GM18868 (cell line): Measurements from ENCODE around the gene MINDY2.
"Not testable (repeated sequence)": the region's sequence is repeated elsewhere in the genome, so short reads cannot be mapped to it uniquely, and the experiment has no call there.

Source experiments
- ATAC-seq: cut with Tn5 transposase; IDR thresholded peaks from one replicate; pipeline ENCODE4 v1.9.1; 2021; ENCODE audit warnings: mild to moderate bottlenecking, moderate library complexity; ENCODE audit not compliant: unreplicated experiment

MINDY2 gene

GRCh38 chr15:58797505-58797904 lies 26.4 kb downstream of the MINDY2 start:
- no peak for ATAC-seq

GRCh38 chr15:58805095-58805494 lies 34.0 kb downstream of the MINDY2 start:
- no peak for ATAC-seq

- not testable (repeated sequence) for ATAC-seq
Observed at GRCh38 chr15:58823267-58823666, 52.2 kb downstream of the MINDY2 start.

- no peak for ATAC-seq
Observed at GRCh38 chr15:58830556-58830955, 59.5 kb downstream of the MINDY2 start.

- not testable (repeated sequence) for ATAC-seq
Observed at GRCh38 chr15:58833681-58834426, 62.8 kb downstream of the MINDY2 start.

- ATAC-seq = no peak
Observed at GRCh38 chr15:58839485-58839884, 68.4 kb downstream of the MINDY2 start.

- no peak for ATAC-seq
Observed at GRCh38 chr15:58840048-58840447, 68.9 kb downstream of the MINDY2 start.

GRCh38 chr15:58842713-58843396 lies 71.8 kb downstream of the MINDY2 start:
- peak; percentile 78 for ATAC-seq

- ATAC-seq = not testable (repeated sequence)
Observed at GRCh38 chr15:58851205-58851604, 80.1 kb downstream of the MINDY2 start.

- no peak for ATAC-seq
Observed at GRCh38 chr15:58852347-58852746, 81.2 kb downstream of the MINDY2 start.

GRCh38 chr15:58854593-58854992 lies 83.5 kb downstream of the MINDY2 start:
- ATAC-seq = no peak

GRCh38 chr15:58856086-58856485 lies 85.0 kb downstream of the MINDY2 start:
- ATAC-seq = no peak

- ATAC-seq = not testable (repeated sequence)
Observed at GRCh38 chr15:58856621-58857020, 85.5 kb downstream of the MINDY2 start.

- no peak for ATAC-seq
Observed at GRCh38 chr15:58862326-58862725, 91.2 kb downstream of the MINDY2 start.

GRCh38 chr15:58864602-58865424 lies 93.7 kb downstream of the MINDY2 start:
- ATAC-seq = no peak

- ATAC-seq = no peak
Observed at GRCh38 chr15:58865425-58865880, 94.4 kb downstream of the MINDY2 start.

GRCh38 chr15:58867926-58868325 lies 96.8 kb downstream of the MINDY2 start:
- ATAC-seq = no peak

- no peak for ATAC-seq
Observed at GRCh38 chr15:58870451-58870850, 99.3 kb downstream of the MINDY2 start.

GRCh38 chr15:58873267-58873666 lies 102.2 kb downstream of the MINDY2 start:
- no peak for ATAC-seq

- no peak for ATAC-seq
Observed at GRCh38 chr15:58875343-58875742, 104.2 kb downstream of the MINDY2 start.

GRCh38 chr15:58876306-58877106 lies 105.4 kb downstream of the MINDY2 start:
- no peak for ATAC-seq
